GM21576 (cell line): ENCODE data around the gene C12orf43.

Experiments used
- ATAC-seq: cut with Tn5 transposase; IDR thresholded peaks from one replicate; pipeline ENCODE4 v1.9.1; 2021; ENCODE audit warnings: mild to moderate bottlenecking, moderate library complexity; ENCODE audit not compliant: unreplicated experiment

C12orf43 gene

DNA sequence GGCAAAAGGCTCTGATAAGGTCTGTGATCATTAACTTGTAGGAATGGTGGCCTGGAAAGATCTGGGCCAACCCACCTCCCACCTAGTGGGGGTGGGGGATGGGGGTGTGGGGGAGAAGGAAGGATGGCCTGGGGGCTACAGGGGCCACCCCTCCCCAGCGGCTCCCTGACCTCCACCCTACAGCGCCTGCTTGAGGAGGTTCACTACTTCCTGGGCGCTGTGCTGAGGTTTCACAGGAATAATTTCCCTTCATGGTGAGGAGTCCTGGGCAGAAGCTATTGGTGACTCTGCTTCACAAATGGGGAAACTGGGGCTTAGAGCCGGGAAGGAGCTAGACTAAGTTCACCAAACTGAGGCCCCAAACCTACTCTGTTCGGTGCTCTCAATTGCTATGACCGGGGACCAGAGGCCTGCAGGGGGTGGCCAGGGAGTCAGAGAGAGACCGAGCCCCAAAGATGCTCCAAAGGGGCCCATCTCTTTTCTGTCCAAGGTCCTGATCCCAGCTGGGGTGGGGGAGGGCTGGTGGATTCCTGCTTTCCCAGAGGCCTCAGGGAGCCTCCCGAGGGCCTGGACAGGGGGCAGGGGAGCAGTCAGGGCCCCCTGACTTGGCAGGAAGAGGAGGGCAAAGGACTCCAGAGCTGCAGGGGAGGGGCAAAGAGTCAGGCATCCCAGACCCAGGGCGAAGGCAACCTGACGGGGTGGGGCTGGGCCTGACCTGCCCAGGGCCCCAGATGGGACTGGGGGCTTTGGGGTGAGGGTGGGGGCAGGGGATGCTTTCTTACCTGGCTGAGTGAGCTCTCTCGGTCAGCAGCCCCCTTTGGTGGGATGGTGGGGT is 36.2 kb downstream of the C12orf43 start:
- ATAC-seq, result no peak

DNA sequence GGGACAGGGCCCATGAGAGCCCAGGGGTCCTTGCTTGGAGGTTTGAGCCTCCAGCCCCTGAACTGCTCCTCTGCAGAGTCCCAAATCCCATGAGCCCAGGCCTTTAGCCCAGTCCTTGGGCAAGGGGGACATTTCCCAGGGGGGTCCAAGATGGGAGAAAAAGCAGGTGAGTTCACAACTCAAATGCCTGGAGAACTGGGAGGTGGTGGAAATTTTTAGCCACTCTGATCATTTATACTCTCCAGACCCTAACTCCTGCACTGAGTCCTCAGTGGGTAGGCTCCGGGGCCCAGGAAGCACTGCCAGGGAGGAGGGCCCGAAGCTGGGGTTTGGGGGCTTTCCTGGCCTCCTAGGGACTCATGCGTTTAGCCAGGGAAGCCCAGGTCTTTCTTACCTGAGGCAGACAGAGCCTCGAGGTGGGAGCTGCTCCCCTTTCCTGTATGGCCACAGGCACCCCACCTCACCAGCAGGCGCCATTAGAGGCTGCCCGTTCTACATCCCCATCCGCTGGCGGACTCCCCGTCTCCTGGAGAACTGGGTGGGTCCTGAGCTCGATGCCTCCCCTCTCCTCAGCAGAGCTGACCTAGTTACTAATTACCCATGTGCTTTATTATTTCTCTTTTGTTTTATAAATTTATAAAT is 36.9 kb downstream of the C12orf43 start:
- no peak for ATAC-seq

DNA sequence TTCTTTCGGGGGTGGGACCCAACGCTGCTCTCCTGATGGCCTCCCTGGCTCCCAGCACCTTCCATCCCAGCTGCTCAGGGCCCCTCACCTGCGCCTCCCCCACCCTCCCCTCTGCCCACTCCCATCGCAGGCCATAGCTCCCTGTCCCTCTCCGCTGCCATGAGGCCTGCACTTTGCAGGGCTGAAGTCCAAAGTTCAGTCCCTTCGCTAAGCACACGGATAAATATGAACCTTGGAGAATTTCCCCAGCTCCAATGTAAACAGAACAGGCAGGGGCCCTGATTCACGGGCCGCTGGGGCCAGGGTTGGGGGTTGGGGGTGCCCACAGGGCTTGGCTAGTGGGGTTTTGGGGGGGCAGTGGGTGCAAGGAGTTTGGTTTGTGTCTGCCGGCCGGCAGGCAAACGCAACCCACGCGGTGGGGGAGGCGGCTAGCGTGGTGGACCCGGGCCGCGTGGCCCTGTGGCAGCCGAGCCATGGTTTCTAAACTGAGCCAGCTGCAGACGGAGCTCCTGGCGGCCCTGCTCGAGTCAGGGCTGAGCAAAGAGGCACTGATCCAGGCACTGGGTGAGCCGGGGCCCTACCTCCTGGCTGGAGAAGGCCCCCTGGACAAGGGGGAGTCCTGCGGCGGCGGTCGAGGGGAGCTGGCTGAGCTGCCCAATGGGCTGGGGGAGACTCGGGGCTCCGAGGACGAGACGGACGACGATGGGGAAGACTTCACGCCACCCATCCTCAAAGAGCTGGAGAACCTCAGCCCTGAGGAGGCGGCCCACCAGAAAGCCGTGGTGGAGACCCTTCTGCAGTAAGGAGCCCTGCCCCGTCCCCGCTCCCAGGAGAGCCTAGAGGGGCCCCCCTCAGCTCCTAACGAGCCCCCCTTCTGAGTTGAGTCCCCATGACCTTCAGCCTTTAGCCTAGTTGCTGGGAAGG is 37.7 kb downstream of the C12orf43 start, which contains the start of gene HNF1A:
HNF1A (plus strand) TSS at position 248 of the 924 bp plus-strand sequence; CDS start at position 474, 226 bp downstream.
- ATAC-seq, result no peak

DNA sequence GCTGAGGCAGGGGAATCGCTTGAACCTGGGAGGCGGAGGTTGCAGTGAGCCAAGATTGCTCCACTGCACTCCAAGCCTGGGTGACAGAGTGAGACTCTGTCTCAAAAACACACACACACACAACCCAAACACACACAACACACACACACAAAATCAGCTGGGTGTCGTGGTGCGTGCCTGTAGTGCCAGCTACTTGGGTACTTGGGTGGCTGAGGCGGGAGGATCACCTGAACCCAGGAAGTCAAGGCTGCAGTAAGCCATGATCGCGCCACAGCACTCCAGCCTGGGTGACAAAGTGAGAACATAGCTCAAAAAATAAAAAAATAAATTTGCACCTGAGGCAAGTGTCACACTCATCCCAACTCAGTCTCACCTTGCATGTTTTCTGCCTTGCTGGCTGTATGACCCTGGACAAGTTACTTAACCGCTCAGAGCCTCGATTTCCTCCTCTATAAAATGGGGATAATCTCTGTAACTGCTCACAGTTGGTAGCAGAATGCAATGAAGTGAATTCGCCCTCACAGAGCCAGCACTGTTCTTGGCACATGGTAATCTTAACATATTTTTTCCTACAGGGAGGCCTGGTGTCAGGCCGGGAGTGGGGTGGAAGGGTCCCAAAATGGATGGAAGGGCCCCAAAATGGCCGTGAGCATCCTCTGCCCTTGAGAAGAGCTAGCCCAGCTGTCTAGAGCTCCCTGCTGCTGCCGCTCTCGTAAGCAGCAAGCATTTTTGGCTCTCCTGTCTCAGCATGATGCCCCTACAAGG is 38.6 kb downstream of the C12orf43 start:
- ATAC-seq, result no peak

DNA sequence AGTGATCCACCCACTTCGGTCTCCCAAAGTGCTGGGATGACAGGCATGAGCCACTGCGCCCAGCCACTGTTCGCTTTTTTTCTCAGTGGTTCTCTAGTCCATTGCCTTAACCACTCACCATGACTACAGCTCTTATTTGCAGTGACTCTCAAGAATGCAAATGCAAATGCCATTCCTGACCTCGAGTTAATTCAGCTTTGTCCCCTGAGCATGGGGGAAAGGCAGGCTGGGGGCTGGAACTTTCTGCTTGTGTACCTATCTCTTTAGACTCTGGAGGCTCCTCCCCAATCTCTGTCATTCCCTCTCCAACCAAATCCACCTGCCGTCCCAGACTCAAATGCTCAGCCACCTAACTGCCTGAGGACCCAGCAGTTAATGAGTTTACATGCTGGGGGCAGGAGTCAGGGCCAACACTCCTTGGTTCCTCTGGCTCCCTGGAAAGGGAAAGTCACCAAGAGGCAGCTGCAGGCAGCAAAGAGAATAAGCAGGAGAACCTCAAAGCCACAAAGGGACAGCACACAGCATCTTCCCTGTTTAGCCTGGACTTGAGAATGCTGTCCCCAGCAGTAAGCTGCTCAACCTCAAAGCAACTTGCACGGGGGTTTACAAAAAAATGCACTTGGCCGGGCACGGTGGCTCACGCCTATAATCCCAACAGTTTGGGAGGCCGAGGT is 43.3 kb downstream of the C12orf43 start:
- no peak for ATAC-seq

DNA sequence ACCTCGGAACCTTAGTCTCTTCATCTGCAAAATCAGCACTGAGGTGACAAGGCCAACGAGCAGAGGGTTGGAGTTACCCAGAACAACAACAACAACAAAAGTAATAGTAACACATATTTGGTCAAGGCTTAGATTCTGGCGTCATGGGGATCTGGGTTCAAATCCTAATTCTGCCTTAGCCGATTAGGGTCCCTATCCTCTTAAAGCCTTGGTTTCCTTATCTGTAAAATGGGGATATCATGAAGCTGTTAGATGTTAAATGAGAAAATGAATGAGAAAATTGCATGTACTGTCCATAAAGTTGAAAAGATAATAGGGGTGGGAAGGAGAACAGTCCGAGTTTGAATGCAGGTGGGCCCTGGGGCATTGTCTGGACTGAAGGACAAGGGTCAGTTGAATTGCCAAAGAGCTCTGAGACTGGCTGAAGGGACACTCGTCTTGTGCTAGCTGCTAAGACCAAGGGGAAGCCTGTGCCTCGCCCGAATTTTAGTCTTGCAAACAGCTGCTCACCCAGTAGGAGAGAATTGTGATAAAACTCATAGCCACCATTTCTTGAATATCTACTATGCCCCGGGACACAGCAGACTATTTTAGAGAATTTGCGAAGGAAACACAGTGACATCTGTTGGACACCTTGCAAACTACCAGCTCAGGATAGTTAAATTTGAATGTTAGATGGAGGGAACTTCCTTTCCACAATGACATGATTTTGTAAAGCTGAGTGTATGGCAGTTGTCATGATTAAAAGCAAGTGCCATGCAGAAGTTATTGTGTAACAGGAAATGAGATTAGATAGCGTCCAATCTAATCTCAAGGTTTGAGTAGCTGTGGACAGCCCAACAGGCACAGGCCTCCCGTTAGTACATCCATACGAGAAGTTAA is 44.7 kb downstream of the C12orf43 start:
- ATAC-seq, result no peak

DNA sequence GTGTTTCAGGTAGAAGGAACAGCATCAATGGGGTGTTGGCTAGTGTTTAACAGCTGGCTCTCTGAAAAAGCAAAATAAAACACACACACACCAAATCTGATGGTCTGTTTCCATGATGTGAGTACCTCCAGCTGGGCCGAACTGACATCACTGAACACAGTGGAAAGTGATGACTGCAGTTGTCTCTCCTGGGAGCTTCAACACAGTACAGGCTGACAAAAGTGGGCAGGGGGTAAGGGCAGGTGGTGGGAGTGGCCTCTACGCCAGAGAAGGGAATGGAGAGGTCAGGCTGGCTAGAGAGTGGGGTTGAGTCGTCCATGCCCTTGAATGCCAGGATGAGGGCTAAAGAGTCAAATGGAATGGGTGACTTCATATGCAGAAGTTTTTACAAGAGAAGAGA is 46.0 kb downstream of the C12orf43 start:
- no peak for ATAC-seq

DNA sequence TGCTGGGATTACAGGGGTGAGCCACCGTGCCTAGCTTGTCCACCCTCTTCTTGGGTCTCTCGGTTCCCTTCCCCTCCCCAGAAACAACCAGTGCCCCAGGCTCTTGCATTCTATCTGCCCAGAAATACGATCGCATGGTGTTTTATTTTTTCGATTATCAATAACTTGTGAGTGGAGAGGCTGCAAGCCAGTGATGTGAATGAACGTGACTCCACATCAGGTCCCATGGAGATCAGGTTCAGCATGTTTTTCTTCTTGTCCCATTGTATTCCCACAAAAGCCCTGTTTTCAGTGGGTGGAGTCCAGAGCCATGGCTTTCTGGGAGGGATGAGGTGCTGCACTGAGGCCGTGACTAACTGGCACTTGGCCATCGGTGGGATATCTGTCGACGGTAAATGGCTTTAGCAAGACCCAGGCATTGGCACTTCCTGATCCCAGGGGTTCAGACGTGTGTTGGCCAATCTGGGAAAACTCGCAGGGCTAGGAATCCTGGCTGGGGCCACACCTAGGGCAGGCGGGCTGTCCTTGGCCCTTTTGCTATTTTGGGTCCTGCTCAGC is 50.7 kb downstream of the C12orf43 start:
- ATAC-seq, result no peak

DNA sequence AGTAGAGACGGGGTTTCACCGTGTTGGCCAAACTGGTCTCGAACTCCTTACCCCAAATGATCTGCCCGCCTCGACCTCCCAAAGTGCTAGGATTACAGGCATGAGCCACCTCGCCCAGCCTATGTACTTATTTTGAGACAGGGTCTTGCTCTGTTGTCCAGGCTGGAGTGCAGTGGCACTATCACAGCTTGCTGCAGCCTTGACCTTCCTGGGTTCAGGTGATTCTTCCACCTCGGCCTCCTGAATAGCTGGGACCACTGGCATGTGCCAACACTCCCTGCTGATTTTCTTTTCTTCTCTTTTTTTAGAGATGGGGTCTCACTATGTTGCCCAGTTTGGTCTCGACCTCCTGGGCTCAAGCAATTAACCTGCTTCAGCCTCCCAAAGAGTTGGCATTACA is 52.0 kb downstream of the C12orf43 start:
- ATAC-seq, result no peak

DNA sequence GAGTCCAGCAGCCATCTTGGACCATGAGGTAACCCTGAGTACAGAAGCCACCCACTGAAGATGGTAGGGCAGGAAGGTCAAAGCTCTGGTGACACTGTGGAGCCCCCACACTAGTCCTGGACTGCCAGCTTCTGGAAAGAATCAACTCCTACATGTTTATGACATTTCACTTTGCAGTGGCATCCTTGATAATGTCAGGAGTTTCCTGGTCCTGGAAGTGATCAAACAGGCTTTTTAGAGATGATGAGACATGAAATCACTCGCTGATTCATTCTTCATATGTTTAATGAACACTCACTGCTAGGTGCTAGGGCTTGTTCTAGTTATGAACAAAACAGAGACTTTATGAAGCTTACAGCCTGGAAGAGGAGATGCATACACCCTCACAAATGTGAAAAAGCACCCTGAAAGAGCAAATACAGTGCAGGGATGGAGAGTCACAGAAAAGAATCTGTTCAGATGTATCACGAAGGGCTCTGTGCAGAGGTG is 53.7 kb downstream of the C12orf43 start:
- ATAC-seq, result no peak

DNA sequence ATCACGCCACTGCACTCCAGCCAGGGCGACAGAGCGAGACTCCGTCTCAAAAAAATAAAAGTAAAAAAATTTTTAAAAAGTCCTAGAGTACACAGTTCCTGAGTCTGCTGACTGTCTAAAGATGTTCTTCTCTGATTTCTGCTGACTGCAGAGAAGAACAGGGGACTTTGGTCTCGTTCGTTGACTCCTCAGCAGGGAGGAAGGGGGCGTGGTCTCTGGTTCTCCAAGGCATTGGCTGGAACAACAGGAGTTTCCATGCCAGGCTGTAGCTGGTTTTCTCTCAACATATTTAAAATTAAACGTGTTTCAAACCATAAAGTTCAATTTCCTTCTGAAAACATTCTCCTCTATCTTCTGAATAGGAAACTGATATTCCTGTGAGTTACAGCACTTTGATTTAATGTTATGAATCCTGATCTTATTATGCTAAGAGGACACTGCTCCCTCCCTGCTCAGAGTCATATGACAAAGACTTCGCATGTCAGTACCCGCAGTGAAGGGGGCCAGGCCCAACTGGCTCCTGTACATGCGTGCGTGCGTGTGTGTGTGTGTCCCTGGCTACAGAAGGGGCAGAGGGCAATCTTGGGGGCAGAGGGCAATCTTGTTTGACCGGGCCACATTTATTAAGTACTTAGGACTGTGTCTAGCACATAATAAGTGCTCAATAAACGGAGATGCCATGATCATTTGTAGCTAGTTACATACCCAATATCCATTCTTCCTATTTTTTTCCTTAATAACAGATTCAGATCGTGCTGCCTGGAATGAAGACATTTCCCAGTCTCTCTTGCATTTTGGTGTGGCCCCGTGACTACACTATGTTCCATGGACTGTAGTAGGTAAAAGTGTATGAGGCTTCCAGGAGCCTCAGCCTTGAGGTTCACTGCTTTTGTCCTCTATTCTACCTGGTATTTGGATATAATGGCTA is 54.4 kb downstream of the C12orf43 start:
- ATAC-seq, result no peak

DNA sequence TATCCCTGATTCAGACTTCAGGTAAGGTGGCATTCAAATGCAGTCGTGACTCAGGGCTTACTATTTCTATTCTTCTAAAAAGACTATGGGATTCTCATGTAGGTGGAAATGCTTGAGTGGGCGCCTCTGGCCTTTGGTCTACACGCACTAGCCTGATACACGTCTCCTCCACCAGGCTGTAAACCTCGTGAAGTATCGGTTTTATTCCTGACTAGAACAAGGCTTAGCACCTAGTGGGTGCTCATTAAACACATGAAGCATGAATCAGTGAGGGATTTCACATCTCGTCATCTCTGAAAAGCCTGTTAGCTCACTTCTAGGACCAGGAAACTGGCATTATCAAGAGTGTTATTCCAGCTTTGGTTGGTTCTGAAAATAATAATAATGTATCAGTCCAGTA is 55.6 kb downstream of the C12orf43 start:
- ATAC-seq, result peak; percentile 47

DNA sequence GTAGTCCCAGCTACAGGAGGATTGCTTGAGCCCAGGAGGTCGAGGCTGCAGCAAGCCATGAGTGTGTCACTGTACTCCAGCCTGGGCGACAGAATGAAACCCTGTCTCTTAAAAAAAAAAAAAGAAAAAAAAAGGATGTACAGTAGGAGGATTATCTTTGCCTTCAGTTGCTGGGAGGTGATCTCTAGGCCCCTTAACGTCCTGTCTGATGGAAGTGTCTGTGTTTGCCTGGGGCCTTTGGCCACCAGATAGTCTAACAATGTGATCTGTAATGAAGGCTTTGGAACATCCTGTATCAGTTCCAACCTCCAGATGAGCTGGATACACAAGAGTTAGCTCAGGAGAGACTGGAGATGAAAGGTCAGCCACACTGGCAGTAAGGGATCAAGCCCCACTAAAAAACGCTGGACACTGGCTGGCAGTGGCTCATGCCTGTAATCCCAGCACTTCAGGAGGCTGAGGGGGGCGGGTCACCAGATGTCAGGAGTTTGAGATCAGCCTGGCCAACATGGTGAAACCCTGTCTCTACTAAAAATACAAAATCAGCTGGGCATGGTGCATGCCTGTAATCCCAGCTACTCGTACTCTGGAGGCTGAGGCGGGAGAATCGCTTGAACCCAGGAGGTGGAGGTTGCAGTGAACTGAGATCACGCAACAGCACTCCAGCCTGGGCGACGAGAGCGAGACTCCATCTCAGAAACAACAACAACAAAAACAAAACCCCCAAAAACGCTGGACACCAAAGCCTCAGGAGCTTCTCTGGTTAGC is 57.0 kb downstream of the C12orf43 start:
- ATAC-seq, result no peak

DNA sequence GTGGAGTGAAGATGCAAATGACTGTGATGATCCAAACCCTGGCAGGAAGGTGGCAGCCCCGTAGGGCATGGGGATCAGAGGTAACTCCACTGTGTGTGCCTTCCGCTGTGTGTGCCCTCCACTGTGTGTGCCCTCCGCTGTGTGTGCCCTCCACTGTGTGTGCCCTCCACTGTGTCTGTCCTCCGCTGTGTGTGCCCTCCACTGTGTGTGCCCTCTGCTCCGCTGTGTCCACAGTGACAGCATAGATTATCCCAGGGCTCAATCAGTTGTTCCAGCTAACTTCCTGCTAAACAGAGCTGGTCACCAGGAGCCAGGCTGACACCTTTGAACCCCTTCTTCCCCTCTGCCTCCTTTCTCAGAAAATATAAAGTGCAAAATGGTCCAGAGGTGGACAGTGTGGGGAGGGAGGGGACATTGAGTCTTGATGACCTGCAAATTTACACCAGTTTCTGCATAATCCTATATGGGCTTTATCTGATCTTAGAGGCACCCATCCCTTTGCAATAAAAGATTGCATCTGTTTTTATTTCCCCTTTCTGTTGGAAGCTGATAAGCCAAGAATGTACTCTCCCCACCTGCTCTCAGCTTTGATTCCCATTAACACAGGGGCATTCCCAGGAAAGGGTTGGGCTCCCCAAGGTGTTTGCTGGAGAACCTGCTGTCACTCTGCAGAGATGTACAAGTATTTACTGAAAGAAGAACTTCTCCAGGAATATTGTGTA is 59.5 kb downstream of the C12orf43 start:
- no peak for ATAC-seq

DNA sequence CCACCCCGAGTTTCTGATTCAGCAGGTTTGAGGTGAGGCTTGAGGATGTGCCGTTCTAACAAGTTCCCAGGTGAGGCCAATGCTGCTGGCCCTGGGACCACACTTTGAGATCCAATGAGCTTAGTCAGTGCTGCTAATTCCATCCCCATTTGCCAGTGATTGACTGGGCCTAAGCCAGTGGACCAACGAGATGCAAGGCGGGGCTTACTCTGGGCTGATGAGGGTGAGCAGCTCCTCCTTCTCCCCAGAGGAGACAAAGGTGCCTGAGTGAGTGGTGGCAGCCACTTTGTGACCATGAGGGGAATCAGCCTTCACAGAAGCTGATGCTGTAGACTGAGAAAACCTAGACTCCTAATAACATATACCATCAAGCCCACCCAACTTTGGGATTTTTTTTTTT is 61.1 kb downstream of the C12orf43 start:
- ATAC-seq, result no peak

DNA sequence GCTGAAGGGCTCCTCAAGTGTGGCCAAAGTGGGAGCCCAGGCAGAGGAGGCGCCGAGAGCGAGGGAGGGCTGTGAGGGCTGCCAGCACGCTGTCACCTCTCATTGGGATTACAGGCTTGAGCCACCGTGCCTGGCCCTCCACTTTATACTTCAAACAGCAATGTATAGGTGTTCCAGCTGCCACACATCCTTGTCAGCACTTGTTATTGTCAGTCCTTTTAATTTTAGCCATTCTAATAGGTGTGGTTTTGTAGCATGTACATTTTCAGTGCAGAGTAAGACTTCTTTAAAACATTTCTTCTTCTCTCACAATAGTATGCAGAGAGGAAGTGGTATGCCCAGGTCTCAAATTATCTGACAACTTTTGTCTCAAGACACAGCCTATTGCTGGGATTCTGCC is 65.5 kb downstream of the C12orf43 start:
- no peak for ATAC-seq
